NCI-H524 treated with DMSO at 0.1 percent for 48 hours (cell line): ENCODE measurements around the gene FOXP1.
"Not testable (repeated sequence)": the region's sequence is repeated elsewhere in the genome, so short reads cannot be mapped to it uniquely, and the experiment has no call there.

Experiments used
- DNase-seq: peaks from one replicate; lab custom pipeline; 2025; lab: John Stamatoyannopoulos, UW

Gene FOXP1

DNA sequence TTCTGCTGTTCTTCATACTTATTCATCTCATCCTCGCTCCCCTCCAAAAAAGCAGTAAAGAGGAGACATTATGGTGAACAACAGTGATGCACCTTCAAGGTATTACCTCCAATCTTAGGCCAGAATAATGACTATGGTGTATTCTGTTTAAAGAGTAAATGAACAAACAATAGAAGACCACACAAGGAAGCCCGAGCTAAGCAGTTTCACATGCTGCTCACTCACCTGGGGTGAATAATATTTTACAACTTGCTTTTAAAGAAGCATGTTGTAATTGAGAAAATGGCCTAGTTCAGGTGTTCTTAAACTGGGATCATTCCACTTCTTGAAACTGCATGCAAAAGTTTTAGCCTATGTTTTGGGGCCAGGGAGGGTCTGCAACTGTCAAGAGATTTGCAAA lies 581.2 kb downstream of the FOXP1 start:
- DNase-seq = no peak

DNA sequence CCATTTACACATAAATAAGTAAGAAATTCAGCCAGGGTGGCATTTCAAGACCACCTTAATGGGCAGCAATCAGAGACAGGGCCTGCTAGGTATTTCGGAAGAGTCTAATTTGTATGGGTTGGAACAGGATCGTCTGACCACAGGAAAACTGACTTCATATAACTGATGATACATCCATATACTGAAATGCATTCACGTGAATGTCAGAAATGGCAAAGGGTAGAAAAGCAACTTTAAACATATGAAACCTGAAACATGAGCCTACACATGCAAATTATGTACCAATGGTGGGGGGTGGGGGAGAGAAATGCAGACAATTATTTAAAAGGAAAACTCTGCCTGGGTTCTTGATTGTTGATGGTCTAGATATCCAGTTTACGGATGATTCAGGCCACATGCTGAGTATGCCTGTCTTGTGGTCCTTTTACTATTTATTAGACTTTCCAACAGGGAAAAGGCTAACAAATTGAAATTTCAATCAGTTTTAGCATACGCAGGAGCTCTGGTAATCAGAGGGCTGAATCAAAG lies 582.2 kb downstream of the FOXP1 start:
- no peak for DNase-seq

DNA sequence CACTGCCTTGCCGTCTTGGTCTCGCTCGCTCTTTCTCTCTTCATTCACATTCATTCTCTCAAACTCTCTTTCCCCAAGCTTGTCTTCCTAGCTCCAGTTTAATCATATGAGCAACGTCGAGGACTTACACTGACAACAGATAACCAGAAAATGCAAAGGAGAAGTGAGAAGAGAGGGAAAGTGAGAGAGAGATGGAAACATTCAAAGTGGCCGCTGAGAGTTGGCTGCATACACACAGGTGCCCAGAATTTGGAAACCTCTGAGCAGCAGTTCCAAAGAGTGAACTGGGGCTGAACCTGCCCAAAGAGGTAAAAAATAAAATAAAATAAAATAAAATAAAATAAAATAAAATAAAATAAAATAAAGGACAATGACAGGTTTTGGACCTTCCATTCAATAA lies 583.0 kb downstream of the FOXP1 start:
- DNase-seq = no peak

DNA sequence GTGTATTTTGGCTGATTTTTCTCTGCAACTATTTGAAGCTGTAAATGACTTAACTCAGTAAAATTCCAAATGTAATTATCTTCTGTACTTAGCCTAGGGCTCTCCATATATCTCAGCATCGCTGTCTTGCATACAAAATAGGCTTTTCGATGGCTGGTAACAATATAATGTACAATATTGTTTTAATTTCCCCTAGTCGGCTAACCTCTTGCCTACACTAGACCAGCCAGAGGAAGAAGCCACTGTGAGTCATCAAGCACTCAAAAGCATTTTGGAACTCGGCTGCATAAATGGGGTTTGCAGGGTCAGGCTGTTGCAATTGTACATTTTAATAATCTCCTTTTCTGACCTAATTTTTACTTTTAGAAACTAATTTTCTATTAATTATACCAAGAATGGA lies 583.8 kb downstream of the FOXP1 start:
- DNase-seq = no peak

DNA sequence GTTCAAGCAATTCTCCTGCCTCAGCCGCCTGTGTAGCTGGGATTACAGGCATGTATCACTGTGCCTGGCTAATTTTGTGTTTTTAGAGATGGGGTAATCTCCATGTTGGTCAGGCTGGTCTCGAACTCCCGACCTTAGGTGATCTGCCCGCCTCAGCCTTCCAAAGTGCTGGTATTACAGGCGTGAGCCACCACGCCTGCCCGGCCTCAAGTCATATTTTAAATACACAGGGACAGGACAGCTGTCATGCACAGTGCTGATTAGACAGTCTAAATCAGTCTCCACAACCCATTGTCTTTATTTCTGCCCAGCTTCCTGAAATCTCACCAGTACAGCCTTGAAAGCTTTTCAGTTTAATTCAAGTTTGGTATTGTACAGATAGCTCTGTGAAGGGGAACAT lies 587.4 kb downstream of the FOXP1 start:
- DNase-seq = no peak

DNA sequence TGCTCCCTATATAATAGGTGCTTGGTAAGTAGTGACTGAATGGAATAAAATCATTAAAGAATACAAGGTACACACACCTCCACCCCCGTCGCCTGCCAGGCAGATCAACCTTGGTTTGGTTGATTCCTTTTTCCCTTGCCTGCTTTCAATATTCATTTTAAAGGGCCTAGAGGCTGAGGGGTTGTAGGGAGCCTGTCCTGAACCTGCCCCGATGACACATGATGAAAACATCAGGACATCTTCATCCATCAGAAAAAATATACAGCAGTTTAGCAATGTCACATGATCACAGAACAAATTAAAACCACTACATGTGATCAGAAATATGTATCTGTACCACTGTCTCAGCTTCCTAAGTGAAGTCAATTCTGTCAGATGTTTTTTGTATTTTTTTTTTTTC lies 588.9 kb downstream of the FOXP1 start:
- DNase-seq = no peak

DNA sequence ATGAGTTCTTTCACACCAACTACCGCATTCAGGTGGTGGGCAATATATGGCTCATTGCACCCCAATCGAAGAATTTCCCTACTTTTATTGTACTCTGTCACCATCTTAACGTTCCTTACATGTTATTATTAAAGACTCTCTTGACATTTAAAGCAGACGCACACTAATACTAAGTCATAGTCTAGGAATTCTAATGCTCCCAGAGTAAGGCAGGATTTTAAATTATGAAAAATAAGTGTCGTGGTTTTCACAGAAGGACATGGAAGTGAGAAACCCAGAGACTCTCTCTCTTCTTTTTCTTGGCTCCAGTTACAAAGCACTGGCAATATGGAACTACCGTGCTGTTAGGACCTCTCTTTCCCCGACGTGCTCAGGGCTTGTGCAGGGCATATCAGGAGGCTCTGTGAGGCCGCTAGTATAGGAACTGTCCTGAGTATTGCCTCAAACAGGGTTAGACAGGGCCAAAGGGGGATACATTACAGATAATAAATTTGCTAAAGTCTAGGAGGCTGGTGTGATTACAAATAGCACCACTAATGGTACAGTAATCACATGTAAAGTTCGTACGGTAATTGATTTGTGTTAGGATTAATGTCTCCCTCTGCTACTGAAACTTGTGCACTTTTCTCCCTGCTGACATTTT lies 590.8 kb downstream of the FOXP1 start:
- DNase-seq = no peak

DNA sequence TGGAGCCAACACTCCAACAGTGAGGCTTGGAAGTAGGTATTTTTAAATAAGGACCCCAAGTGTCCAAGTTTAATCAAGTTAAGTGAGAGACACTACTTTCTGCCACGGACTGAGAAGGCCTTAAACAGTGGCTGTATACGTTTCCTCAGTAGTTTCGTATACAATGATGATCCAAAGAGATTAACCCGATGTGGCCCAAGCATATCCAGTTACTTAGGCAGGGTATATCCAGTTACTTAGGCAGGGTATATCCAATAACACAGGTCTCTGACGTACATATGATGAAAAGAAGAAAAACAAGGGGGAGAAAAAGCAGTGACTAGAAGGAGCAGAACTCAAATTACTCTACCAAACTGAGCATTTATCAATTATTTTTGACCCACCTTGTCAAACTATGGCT lies 591.4 kb downstream of the FOXP1 start:
- DNase-seq = no peak

DNA sequence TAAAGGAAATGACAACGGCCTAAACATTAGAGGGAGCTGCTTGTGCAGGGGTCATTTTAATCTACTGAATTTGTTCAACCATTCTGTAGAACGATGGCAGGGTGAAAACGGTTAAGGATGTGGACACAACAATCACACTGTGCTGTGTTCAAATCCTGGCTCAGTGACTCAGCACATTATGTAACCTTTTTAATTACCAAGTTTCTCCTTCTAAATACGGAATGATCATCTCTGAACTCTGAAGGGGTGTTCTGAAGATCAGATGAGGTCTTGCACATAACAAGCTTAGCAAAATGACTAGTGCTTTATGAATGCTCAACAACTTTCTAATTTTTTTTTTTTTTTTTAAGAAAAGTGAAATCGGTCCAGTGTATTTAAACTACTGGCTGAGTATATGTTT lies 592.8 kb downstream of the FOXP1 start:
- DNase-seq = no peak

DNA sequence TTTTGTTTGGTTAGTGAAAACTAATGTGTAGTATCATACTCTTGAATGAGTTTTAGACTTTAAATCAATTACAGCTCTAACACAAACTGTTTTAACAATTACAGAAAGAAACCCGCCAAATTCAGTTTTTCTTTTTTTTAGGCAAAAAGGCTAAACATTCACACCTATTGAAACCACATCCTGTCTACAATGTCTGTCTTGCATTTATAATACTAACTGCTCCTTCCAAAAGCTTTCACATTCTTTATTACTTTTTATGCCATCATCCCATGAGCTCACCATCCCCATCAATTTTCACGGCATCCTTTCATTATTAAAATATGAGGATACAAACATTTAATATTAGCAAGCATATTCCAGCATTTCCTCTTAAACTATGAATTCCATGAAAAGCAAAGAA lies 593.3 kb downstream of the FOXP1 start:
- DNase-seq = no peak

DNA sequence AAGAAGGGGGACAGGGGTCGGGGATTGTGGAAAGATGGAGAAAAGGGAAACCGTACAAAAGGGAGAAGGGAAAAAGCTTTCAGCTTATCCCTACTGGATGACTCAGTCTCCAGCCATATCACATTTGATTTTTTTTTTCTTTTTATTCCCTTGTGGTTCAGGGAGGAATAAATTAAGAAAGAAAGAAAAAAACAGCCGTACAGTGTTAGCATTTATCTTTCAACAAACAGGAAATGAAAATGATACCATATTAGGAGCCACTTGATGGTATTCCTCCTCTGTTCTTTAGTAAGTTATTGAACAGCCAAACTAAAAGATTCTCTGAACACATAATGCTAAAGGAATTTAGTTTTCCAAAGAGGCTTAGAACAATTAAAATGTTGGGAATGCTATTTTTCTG lies 594.4 kb downstream of the FOXP1 start:
- DNase-seq = no peak

DNA sequence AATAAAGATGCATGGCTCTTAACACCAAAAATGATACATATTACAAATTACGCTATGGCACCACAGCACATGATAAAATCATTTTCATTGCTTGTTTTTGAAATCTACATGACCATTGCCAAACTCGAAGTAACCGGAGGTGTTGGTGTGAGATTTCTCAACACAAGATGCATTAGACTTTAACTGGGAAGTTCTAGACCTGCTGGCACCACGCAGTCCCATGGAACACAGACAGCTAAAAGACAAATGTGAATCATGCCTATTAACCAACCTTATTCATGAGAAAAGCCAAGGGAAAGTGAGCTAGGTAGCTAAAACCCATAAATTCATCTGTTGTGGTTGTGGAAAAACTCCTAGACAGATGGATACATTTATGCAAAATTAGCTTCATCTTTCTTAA lies 595.4 kb downstream of the FOXP1 start:
- no peak for DNase-seq

DNA sequence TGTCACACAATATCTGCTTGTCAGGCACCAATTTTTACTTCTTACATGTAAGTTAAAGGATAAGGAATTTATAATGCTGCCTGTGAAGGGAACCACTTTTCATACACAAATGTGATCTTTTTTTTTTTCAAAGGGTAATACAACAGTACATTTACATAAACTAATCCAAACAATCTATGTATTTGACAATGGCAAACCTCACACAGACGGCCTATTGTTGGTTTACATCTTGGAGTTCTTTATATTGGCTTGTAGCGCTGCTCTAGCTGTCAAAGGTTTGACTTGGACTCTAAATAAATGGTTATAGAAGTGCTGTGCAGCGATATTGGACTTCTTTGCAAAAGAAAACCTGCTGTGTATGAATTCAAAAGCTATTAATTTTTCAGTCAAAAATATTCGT lies 598.0 kb downstream of the FOXP1 start:
- no peak for DNase-seq

DNA sequence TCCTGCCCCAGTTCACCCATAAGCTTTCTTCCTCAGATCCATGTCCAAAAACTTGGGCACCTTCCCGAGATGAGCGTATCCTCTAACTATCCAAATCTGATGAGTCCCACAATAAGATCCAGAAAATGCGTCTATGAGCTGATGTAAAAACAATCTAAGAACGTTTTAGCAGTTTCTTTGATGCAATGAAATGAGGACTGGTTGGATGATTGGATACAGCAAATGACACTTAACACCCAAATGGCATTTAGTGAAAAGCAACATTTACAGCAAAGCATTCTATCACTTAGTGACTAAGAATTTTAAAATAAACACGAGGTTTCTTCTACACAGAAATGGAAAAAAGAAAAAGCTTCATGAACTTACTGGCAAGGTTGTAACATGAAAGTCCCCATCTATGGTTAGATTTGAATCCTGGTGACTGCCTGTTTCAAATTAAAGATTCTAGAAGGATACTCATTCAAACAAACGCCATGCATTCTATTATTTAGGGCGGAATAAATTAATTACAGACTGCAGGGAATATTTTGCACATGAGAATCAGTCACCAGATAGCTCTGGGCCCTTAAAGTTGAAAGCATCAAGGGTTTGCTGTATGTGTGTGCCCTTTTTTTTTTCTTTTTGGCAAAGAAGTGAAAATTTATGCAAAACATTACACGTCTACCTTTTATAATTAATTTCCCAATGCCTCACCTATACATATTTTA lies 598.6 kb downstream of the FOXP1 start:
- DNase-seq = no peak

DNA sequence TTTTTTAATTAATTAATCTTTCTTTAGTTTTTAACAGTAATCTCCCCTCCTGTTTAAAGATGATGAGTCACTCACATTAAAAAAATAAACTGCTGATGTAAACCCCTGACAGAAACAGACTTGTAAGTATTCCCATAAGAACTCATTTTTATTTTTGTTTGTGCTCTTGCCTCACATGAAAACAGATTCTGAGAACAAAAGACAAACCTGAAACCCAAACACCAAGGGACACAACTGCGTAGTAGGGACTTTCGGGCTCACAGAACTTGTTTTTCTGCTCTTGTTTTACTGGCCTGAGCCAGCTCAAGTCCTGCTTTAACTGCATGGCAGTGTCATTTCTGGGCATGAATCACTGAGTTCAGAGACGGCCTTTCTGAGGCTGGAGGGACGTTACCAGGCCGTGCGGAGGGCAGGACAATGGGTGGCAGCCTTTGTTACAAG lies 600.8 kb downstream of the FOXP1 start:
- no peak for DNase-seq

DNA sequence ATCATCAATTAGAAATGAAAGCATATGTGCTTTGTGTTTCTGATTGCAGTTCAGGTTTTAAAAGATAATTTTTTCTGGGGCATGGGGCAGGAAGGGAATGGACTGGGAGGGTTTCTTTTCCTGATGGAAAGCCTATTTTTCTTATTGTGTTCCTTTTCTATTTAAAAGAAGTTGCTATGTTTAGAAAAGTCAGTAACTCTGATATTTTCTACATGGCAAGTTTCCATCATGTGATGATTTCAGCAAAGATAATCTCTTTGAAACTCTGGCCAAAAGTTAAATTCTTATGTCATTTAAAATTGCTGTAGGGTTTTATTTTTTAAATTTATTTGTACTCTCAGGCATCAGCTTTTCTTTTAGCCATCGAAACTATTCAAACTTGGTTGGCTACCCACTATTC lies 601.2 kb downstream of the FOXP1 start:
- DNase-seq = no peak

DNA sequence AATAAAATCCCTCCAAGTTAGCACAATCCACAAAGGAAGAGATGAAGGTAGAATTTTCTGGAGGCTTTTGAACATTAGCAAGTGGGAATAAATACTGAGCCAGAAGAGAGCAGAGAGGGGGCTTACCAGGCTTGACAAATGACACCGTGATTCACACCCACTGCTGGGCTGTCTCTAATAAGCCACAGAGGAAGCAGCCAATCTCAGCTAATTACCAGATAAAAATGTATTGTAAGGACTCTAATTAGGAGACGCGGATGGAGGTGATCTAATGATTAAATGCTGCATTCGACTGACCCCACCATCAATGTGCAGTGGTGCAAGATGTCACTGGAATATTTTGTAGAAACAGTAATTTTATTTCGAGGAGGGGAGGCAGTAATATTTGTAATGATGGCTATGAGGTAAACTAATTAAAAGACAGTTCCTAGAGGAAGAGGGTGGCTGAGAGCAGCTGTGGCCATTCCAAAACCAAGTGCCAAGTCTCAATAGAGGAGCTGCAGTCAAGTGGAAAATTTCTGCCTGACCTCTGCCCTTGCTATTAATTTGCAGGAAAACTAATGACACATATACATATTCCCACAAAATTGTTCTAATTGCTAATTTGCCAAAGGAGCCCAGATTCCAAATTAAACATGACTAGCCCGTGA lies 602.2 kb downstream of the FOXP1 start:
- DNase-seq = no peak

DNA sequence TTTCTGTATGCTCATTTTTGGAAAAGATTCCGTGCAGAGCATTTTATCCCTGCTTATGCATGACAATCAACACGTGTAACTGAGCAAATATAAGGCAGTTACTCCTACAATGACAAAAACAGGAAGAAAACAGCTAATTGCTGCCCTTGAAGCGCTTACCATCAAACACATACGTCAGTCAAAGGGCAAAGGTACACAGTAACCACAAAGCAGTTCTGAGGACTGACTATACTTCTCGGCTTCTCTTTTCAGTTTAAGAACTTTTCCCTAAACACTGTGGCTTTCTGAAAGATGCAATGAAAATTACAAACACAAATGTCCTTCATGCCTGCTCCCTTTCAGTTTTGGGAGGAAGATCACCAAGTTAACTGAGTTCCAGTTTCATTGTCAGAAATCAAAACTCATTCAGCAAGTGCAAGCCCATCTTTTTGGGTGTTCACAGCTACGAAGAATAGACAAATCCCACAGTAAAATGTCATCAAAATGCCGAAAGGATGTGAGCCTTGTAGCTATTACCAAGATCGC lies 602.8 kb downstream of the FOXP1 start:
- no peak for DNase-seq

DNA sequence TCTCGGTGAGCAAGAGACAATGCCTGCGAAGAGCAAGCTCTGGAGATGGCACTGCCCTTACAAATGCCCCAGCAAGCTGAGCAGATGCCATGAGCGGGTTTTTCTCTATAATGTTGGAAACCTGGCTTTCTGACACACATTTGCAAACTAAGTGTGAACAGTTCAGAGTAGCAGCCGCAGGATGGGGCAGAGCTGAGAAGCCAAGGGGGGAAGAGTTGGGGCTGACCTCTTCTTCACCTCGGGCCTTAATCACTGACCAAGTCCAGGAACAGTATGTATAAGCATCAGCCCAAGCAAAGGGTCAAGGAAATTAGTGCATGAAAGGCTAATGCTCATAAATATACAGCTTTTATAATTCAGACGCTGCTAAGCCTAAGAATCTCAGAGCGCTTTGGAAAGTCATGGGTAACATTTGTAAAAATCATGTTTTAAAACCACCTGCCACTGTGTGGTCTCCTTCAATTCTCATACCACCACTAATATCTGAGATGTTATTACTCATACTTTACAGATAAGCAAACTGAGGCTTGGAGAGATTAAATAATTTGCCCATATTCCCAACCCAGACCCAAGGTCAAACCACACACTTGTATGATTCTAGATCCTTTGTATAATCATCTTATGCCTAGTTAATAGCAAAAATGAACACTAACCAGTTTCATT lies 603.4 kb downstream of the FOXP1 start:
- DNase-seq = no peak

DNA sequence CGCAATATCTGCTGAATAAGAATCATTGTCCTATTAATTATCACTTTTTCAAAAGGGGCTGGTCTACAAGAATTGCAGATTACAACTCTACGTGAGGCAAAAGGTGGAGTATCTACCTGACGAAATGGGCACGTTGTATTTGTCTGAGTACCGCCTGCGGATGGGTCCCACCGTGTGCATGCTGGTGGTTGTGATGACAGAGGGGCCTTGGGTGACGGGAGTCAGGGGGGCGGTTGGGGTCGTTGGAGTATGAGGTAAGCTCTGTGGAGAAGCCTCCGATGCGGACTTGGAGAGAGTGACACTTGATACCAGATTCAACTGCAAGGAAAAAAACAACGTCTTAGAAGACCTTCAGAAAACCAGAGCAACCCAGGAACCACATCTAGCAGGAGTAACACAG lies 605.8 kb downstream of the FOXP1 start:
- DNase-seq = no peak

DNA sequence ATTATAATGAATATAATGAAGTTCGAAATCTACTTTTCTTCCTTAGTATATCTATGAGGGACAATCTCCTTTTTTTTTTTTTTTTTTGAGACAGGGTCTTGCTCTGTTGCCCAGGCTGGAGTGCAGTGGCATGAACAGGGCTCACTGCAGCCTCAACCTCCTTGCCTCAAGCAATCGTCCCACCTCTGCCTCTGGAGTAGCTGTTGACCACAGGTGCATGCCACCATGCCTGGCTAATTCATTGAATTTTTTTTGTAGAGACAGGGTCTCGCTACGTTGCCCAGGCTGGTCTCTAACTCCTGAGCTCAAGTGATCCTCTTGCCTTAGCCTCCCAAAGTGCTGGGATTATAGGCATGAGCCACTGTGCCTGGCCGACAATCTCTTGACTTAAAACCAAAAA lies 607.5 kb downstream of the FOXP1 start:
- DNase-seq = not testable (repeated sequence)

DNA sequence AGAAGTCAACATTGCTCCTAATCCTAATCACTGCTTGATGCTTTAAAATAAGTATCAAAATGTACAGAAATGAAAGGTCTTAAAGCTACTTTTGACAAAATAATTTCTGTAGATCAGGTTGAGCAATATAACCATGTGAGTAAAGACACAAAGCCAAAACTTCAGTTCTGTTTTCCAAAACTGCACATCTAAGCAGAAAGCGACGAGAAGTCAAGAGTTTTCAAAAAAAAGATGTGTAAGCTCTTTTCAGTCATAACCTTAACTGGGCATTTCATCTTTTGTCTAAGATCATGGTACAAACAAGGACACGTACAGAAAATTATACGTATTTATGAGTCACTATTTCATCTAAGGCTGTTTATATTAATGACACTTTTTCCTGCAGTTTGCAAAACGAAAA lies 608.8 kb downstream of the FOXP1 start:
- no peak for DNase-seq

DNA sequence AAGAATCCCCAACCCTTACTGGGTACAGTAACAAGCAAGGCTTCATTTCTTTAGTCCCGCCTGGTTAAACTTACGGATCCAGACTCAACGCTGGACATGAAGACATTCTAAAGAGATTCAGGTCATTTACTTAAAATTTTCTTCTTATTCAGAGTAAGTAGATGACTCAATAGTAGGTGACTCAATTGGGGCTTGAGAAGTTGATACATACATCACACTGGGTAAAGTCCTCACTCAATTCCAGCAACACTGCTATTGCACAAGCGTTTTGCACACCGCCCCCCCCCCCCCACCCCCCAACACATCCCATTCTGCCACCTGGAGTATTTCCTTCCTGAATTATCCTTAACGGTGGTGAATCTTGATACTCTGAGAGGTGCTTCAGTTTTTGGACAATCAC lies 610.0 kb downstream of the FOXP1 start:
- no peak for DNase-seq
